KG1 (cell line): ENCODE data around the gene DDAH1.

Source experiments
- DNase-seq: peaks from one replicate; lab custom pipeline; 2025; lab: John Stamatoyannopoulos, UW

Gene DDAH1

GRCh38 chr1:85328713-85329397, 136.1 kb downstream of the DDAH1 start:
- no peak for DNase-seq

GRCh38 chr1:85327759-85328158, 137.2 kb downstream of the DDAH1 start:
- no peak for DNase-seq

- DNase-seq, result no peak
Observed at GRCh38 chr1:85326851-85327250, 138.1 kb downstream of the DDAH1 start.

GRCh38 chr1:85326336-85326735, 138.6 kb downstream of the DDAH1 start:
- no peak for DNase-seq

GRCh38 chr1:85325920-85326319, 139.0 kb downstream of the DDAH1 start:
- DNase-seq, result no peak

GRCh38 chr1:85323770-85324169, 141.2 kb downstream of the DDAH1 start:
- DNase-seq, result no peak

- DNase-seq, result no peak
Observed at GRCh38 chr1:85322655-85323054, 142.3 kb downstream of the DDAH1 start.

GRCh38 chr1:85321237-85321964, 143.6 kb downstream of the DDAH1 start:
- peak; percentile 13 for DNase-seq

- DNase-seq, result no peak
Observed at GRCh38 chr1:85320371-85321131, 144.4 kb downstream of the DDAH1 start.

GRCh38 chr1:85319931-85320330, 145.0 kb downstream of the DDAH1 start:
- no peak for DNase-seq

GRCh38 chr1:85319491-85319890, 145.5 kb downstream of the DDAH1 start:
- DNase-seq, result no peak

GRCh38 chr1:85318217-85318616, 146.7 kb downstream of the DDAH1 start:
- DNase-seq, result no peak

GRCh38 chr1:85317560-85317959, 147.4 kb downstream of the DDAH1 start:
- DNase-seq, result no peak

- no peak for DNase-seq
Observed at GRCh38 chr1:85316321-85316720, 148.6 kb downstream of the DDAH1 start.

- DNase-seq, result no peak
Observed at GRCh38 chr1:85315789-85316188, 149.2 kb downstream of the DDAH1 start.

- DNase-seq, result no peak
Observed at GRCh38 chr1:85314726-85315125, 150.2 kb downstream of the DDAH1 start.

- no peak for DNase-seq
Observed at GRCh38 chr1:85313888-85314696, 150.9 kb downstream of the DDAH1 start.

- no peak for DNase-seq
Observed at GRCh38 chr1:85311818-85312217, 153.1 kb downstream of the DDAH1 start.

- DNase-seq, result no peak
Observed at GRCh38 chr1:85308833-85309350, 156.1 kb downstream of the DDAH1 start.

GRCh38 chr1:85307987-85308832, 156.7 kb downstream of the DDAH1 start:
- DNase-seq, result peak; percentile 57

GRCh38 chr1:85306236-85306635, 158.7 kb downstream of the DDAH1 start:
- DNase-seq, result no peak
